GM12872 (cell line): ENCODE measurements around the gene TTLL8.

Experiments used
- TF ChIP-seq, protein P1 (sequence below): IDR thresholded peaks from 3 replicates; pipeline ENCODE4 v1.5.1; 2011; ENCODE audit warnings: low read depth, mild to moderate bottlenecking, low read length, moderate library complexity; ENCODE audit not compliant: insufficient read depth

TTLL8 gene

DNA sequence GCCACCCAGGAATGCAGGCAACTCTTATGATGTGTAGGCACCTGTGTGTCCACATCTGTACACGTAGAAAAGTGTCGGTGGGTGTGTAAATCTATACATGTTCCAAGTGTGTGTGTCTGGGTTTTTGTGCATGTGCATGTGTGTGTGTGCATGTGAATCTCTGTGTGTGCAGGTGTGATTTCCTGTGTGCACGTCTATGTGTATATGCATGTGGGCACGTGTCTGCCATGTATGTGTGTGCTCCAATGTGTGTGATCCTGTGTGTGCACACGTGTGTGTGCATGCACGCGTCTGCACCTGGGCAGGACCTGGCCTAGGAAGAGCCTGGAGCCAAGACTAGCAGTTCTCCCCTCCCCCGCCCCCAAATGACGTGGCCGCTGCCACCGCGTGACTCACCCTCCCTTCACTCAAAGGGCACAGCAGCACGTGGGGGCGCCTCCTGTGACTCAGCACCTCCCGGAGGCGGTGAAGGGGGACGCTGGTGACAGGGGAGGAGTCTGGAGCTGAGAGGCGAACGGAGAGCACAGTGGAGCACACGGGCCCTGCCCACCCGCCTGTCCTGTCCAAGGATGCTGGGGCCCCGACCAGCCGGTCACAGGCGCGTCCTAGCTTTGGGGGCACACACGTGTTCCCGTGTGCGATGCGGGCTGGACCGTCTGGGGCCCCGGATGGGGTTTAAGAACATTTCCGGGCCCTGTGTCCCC, 87.4 kb downstream of the TTLL8 start:
- TF ChIP-seq, protein P1, sequence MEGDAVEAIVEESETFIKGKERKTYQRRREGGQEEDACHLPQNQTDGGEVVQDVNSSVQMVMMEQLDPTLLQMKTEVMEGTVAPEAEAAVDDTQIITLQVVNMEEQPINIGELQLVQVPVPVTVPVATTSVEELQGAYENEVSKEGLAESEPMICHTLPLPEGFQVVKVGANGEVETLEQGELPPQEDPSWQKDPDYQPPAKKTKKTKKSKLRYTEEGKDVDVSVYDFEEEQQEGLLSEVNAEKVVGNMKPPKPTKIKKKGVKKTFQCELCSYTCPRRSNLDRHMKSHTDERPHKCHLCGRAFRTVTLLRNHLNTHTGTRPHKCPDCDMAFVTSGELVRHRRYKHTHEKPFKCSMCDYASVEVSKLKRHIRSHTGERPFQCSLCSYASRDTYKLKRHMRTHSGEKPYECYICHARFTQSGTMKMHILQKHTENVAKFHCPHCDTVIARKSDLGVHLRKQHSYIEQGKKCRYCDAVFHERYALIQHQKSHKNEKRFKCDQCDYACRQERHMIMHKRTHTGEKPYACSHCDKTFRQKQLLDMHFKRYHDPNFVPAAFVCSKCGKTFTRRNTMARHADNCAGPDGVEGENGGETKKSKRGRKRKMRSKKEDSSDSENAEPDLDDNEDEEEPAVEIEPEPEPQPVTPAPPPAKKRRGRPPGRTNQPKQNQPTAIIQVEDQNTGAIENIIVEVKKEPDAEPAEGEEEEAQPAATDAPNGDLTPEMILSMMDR = no peak

DNA sequence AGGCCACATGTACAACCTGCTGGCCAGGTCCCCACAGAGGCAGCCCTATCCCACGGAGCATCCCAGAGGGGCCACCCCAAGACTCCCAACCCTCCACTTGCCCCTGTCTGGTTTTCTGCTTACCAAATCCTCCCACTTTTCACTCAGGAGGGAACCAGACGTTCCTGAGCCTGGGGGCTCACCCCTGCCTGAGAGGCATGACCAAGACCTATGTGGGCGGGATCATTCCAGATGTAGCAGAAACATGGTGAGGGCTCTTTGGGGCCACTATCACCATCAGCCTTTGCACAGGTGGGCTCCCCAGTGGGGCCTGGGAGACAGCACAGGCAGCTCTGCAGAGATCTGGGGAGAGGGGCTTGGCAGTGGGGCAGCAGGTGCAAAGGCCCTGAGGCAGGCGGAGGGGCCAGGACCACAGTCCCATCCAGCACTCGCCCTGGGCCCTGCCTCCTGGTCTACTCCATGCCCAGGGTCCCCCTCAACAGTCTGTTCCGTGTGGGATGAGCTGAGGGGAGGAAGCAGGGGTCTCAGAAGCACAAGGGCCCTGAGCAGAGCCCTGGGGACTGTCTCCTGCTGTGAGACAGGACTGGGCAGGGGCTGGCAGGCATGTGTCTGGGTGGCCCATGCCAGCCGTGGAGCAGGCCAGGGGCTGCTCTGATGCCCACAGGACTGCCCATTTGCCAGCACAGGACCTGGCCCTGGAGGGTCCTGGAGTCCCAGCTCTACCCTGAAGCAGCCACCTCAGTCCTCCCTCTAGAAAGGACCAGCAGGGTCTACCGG, 88.2 kb downstream of the TTLL8 start:
- TF ChIP-seq, protein P1 = no peak

DNA sequence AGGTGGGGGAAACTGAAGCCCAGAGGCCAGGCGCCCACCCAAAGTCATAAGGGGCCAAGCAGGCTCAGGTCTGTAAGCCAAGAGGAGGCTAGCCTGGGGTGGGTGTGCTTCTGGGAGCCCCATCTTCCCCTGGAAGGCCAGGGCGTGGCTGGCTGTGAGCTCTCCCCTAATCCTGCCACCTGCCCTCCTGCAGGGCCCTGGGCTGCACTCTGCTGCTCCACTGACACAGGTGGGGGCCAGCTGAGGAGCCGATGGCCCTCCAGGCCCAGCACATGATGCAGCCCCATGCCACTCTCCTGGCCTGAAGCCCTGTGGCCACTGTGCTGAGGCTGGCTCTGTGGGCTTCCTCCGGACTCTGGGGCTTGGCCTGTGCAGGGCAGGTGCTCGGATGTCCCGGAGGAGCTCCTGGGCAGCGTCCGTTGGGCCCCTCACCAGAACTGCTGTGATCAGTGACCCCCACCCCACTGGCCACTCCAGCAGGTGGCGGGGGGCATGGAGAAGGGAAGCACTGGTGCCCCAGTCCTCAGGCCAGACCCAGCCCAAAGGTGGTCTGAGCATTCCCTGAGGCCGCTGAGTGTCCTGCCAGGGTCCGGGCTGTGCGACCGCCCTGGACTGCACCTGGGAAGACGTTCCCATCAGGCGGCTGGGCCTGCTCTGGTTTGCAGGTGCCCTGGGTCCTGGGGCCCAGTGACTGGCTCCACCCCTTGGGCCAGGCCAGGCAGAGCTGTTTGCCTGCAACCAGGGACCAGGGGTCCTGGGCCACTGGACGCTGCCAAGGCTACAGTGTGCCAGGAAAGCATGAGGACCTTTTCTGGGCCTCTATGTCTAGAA, 89.1 kb downstream of the TTLL8 start:
- TF ChIP-seq, protein P1 = no peak
